Measurements from ENCODE around the gene DCDC1.

DCDC1 gene

GRCh38 chr11:30878400-30878799, 491.1 kb downstream of the DCDC1 start:
- TF ChIP-seq POLR2AphosphoS5 (IDR thresholded peaks at IDR 0.05; ENCODE audit: borderline replicate concordance, low read depth, low read length), result no peak
- TF ChIP-seq EZH2 (IDR thresholded peaks at IDR 0.05), result no peak
- no peak for TF ChIP-seq FOXP2 (optimal IDR thresholded peaks at IDR 0.05; ENCODE audit: control extremely low read depth, extremely low read length, insufficient read depth)
- H3K4me3 ChIP-seq, result no peak overlapping the region
- no peak for DNase-seq (ENCODE audit: low read depth, low spot score)
- no peak overlapping the region for H3K27ac ChIP-seq
- no peaks in the 10 kb centered on the region for H3K36me3 ChIP-seq (ENCODE audit: insufficient read depth, low read length)
- no peaks in the 10 kb centered on the region for H3K9me3 ChIP-seq (ENCODE audit: low read depth, low read length)
- no peak overlapping the region for H3K9ac ChIP-seq (ENCODE audit: insufficient read length)

- no peak overlapping the region for H3K9ac ChIP-seq (ENCODE audit: insufficient read length)
Observed at GRCh38 chr11:30876663-30877396, 492.7 kb downstream of the DCDC1 start.

GRCh38 chr11:30876228-30876627, 493.3 kb downstream of the DCDC1 start:
- Histone ChIP-seq H3K4me3 (no peak overlapping the region), H3K36me3 (ENCODE audit: insufficient read depth, low read length) (no peaks in the 10 kb centered on the region), H3K27ac (no peak overlapping the region), H3K9ac (ENCODE audit: insufficient read length) (no peak overlapping the region), H3K9me3 (ENCODE audit: low read depth, low read length) (no peaks in the 10 kb centered on the region)
- TF ChIP-seq POLR2AphosphoS5 (IDR thresholded peaks at IDR 0.05; ENCODE audit: borderline replicate concordance, low read depth, low read length), result no peak
- DNase-seq (ENCODE audit: low read depth, low spot score), result no peak

More at GRCh38 chr11:30876663-30877396, 492.7 kb downstream of the DCDC1 start:
- TF ChIP-seq POLR2AphosphoS5 (IDR thresholded peaks at IDR 0.05; ENCODE audit: borderline replicate concordance, low read depth, low read length) (no peak), EZH2 (IDR thresholded peaks at IDR 0.05) (no peak), FOXP2 (optimal IDR thresholded peaks at IDR 0.05; ENCODE audit: control extremely low read depth, extremely low read length, insufficient read depth) (no peak)
- Histone ChIP-seq H3K36me3 (ENCODE audit: insufficient read depth, low read length) (no peaks in the 10 kb centered on the region), H3K4me3 (no peak overlapping the region), H3K9me3 (ENCODE audit: low read depth, low read length) (no peaks in the 10 kb centered on the region), H3K27ac (no peak overlapping the region)
- no peak for DNase-seq (ENCODE audit: low read depth, low spot score)

- no peaks in the 10 kb centered on the region for H3K9me3 ChIP-seq (ENCODE audit: low read depth, low read length)
- no peak overlapping the region for H3K9ac ChIP-seq (ENCODE audit: insufficient read length)
- TF ChIP-seq FOXP2 (optimal IDR thresholded peaks at IDR 0.05; ENCODE audit: control extremely low read depth, extremely low read length, insufficient read depth) (no peak), POLR2AphosphoS5 (IDR thresholded peaks at IDR 0.05; ENCODE audit: borderline replicate concordance, low read depth, low read length) (no peak), EZH2 (IDR thresholded peaks at IDR 0.05) (no peak)
- H3K4me3 ChIP-seq, result no peak overlapping the region
- DNase-seq (ENCODE audit: low read depth, low spot score), result no peak
- no peak overlapping the region for H3K27ac ChIP-seq
- no peaks in the 10 kb centered on the region for H3K36me3 ChIP-seq (ENCODE audit: insufficient read depth, low read length)
Observed at GRCh38 chr11:30875806-30876205, 493.7 kb downstream of the DCDC1 start.

GRCh38 chr11:30873924-30874610, 495.5 kb downstream of the DCDC1 start:
- no peaks in the 10 kb centered on the region for H3K9me3 ChIP-seq (ENCODE audit: low read depth, low read length)
- no peak overlapping the region for H3K4me3 ChIP-seq
- H3K27ac ChIP-seq, result no peak overlapping the region
- H3K9ac ChIP-seq (ENCODE audit: insufficient read length), result no peak overlapping the region
- TF ChIP-seq EZH2 (IDR thresholded peaks at IDR 0.05) (no peak), POLR2AphosphoS5 (IDR thresholded peaks at IDR 0.05; ENCODE audit: borderline replicate concordance, low read depth, low read length) (no peak), FOXP2 (optimal IDR thresholded peaks at IDR 0.05; ENCODE audit: control extremely low read depth, extremely low read length, insufficient read depth) (no peak)
- no peaks in the 10 kb centered on the region for H3K36me3 ChIP-seq (ENCODE audit: insufficient read depth, low read length)
- no peak for DNase-seq (ENCODE audit: low read depth, low spot score)

GRCh38 chr11:30868626-30869081, 500.9 kb downstream of the DCDC1 start:
- no peak for TF ChIP-seq POLR2AphosphoS5 (IDR thresholded peaks at IDR 0.05; ENCODE audit: borderline replicate concordance, low read depth, low read length)
- TF ChIP-seq EZH2 (IDR thresholded peaks at IDR 0.05), result no peak
- no peak for TF ChIP-seq FOXP2 (optimal IDR thresholded peaks at IDR 0.05; ENCODE audit: control extremely low read depth, extremely low read length, insufficient read depth)
- DNase-seq (ENCODE audit: low read depth, low spot score), result no peak
- H3K4me3 ChIP-seq, result no peak overlapping the region

GRCh38 chr11:30863209-30863608, 506.3 kb downstream of the DCDC1 start:
- Histone ChIP-seq H3K4me3 (no peak overlapping the region), H3K9me3 (ENCODE audit: low read depth, low read length) (no peaks in the 10 kb centered on the region), H3K27ac (no peak overlapping the region), H3K9ac (ENCODE audit: insufficient read length) (no peak overlapping the region), H3K36me3 (ENCODE audit: insufficient read depth, low read length) (no peaks in the 10 kb centered on the region)
- TF ChIP-seq FOXP2 (optimal IDR thresholded peaks at IDR 0.05; ENCODE audit: control extremely low read depth, extremely low read length, insufficient read depth) (no peak), EZH2 (IDR thresholded peaks at IDR 0.05) (no peak), POLR2AphosphoS5 (IDR thresholded peaks at IDR 0.05; ENCODE audit: borderline replicate concordance, low read depth, low read length) (no peak)
- no peak for DNase-seq (ENCODE audit: low read depth, low spot score)

More at GRCh38 chr11:30868626-30869081, 500.9 kb downstream of the DCDC1 start:
- no peak overlapping the region for H3K9ac ChIP-seq (ENCODE audit: insufficient read length)
- no peaks in the 10 kb centered on the region for H3K9me3 ChIP-seq (ENCODE audit: low read depth, low read length)
- no peak overlapping the region for H3K27ac ChIP-seq
- no peaks in the 10 kb centered on the region for H3K36me3 ChIP-seq (ENCODE audit: insufficient read depth, low read length)

- Histone ChIP-seq H3K36me3 (ENCODE audit: insufficient read depth, low read length) (no peaks in the 10 kb centered on the region), H3K9me3 (ENCODE audit: low read depth, low read length) (no peaks in the 10 kb centered on the region), H3K27ac (no peak overlapping the region), H3K9ac (ENCODE audit: insufficient read length) (no peak overlapping the region), H3K4me3 (no peak overlapping the region)
- TF ChIP-seq EZH2 (IDR thresholded peaks at IDR 0.05) (no peak), FOXP2 (optimal IDR thresholded peaks at IDR 0.05; ENCODE audit: control extremely low read depth, extremely low read length, insufficient read depth) (no peak), POLR2AphosphoS5 (IDR thresholded peaks at IDR 0.05; ENCODE audit: borderline replicate concordance, low read depth, low read length) (no peak)
- no peak for DNase-seq (ENCODE audit: low read depth, low spot score)
Observed at GRCh38 chr11:30861531-30861930, 508.0 kb downstream of the DCDC1 start.

All from SK-N-MC (cell line).